IPS-NIHi11 (cell line): ENCODE results near the gene KREMEN1.
"Not testable (repeated sequence)": the region's sequence is repeated elsewhere in the genome, so short reads cannot be mapped to it uniquely, and the experiment has no call there.

Experiments
- DNase-seq: peaks from one replicate; pipeline ENCODE4 v3.0.0; 2012; ENCODE audit warnings: mixed read lengths, low spot score

Gene KREMEN1

DNA sequence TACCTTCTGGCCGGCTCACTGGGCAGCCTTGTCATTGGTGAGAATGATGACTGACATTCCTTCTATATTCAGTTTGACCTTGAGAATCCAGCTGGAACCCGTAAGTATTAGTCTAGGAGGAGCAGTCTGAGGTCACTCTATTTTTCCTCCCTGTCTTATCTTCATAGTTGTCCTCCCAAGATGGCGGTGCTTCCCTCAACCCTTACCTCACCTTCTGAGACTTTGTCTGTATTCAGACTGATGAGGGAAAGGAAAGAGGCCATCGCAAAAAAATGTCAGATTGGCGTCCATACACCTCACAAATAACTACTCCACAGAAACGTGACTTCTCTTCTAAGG lies 6.0 kb downstream of the KREMEN1 start:
- DNase-seq = no peak

DNA sequence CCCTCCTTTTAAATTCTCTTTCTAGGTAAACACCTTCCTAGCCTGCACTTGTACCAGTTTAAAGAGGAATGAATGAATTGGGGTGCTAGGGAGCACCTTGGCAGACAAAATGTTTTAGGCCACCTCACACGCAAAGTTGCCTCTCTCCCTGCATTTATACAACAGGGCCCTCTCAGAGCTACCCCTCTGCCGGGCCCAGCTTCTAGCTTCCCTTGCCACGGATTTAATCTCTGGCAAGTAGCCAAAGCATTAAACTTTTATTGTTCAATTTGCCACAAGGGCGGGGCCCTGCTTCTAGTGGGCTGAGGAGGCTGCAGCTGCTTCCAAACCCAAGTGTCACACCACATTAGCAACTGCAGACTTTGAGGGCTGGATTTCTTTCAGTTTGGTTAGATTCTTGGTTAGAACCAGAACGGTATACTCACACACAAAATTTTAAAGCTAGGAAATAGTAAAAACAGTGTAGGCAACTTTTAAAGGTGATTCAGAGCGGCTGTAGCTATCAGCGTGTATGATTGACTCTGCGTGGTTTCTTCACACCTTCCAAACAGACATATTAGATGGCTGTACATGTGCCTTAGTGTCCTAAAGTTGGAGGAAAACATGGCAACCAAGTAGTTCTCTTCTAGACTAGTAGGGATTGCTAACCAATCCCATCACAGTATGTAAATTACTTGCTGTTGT lies 6.5 kb downstream of the KREMEN1 start:
- DNase-seq = no peak

DNA sequence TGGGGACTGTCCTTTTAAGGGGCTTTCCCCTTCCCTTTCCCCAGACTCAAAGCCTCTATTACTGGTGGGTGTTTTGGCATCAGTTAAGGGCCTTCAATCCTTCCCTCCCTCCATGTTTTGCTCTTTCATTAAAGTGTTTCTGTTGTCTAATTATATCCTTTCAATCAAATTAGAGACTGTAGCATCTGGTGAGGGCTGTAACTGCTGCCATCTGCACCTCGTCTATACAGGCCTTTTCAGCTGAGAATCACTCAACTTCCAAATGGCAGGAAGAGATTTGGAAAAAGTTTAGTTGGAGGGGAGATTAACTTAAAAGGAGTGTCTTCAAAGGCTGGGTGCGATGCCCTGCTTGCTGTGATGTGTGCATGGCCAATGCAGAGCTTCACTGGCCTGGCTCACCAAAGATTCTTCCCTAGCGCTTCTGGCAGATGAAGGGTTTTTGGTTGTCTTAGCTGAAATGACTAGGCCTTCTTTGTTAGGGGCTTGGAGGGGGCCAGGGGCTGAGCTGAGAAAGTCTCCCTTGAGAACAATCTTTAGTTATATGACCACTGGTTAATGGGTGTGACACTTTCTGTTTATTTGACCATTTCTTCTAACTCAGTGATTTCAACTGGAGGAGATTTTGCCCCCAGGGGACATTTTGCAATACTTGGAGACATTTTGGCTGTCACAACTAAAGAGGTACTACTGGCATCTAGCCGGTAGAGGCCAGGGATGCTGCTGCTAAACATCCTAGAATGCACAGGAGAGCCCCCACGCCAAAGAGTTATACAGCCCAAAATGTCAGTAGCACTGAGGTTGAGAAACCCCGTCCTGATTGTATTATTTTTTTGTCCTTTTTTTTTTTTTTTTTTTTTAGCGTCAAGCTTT lies 7.5 kb downstream of the KREMEN1 start:
- no peak for DNase-seq

DNA sequence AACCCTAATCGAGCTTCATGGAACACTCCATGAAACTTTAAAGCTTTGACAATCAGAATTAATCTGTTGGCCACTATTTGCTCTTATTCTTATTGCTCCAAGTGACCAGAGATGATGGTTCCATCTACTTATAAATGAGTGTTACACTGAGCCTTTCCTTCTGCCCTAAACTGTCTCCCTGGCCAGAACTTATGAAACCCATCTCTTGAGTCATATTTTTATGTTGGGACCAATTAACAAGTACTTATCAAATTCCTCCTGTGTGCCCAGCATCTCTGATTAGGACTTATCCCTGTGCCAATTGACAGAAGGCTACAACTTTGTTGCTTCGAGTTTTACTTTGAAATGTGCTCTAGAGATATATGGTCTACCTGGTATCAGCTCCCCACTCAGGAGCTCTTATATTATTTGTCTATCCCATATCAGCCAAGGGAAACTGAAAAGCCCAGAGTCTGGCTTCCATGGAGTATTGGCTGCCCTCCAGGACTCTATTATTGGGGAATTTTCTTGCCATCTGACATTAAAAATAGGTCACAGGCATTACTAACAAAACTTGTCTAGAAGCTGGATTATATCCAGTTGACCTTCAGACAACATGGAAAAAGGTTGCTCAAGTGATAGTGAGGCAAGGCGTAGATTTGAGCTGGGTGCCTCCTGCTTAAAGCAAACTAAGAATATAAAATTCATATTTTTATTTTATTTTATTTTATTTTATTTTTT lies 8.8 kb downstream of the KREMEN1 start:
- DNase-seq = no peak

DNA sequence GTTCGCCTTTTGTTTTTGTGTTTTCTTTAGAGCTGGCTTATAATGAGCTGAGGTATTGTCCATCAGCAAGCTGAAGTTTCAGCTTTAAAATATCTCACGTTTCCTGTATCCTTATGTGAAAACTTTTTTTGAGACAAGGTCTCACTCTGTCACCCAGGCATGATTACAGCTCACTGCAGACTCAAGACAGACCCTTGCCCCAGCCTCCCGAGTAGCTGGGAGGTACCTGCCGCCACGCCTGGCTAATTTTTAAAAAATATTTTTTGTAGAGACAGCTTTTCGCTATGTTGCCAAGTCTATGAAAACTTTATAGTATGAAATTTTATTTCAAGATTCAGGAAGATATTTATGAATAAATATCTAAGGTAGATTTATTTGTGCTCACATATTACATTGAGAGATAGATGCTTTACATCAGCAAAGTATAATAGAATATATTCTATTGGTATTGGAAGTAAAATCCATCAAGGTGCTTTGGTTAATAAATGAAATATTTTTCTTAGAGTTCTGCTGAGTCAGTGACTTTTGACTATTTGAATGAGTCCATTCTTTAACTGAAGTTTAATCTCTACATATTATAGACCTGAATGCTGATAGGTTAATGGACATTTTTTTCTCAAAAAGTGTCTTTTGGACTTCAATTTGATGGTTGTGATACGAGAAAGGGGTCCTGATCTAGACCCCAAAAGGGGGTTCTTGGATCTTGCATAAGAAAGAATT lies 10.2 kb downstream of the KREMEN1 start:
- no peak for DNase-seq

DNA sequence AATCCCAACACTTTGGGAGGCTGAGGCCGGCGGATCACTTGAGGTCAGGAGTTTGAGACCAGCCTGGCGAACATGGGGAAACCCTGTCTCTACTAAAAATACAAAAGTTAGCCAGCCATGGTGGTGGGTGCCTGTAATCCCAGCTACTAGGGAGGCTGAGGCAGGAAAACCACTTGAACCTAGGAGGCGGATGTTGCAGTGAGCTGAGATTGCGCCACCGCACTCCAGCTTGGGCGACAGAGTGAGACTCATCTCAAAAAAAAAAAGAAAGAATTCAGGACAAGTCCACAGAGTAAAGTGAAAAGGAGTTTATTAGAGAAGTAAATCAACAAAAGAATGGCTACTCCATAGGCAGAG lies 10.7 kb downstream of the KREMEN1 start:
- DNase-seq = not testable (repeated sequence)

DNA sequence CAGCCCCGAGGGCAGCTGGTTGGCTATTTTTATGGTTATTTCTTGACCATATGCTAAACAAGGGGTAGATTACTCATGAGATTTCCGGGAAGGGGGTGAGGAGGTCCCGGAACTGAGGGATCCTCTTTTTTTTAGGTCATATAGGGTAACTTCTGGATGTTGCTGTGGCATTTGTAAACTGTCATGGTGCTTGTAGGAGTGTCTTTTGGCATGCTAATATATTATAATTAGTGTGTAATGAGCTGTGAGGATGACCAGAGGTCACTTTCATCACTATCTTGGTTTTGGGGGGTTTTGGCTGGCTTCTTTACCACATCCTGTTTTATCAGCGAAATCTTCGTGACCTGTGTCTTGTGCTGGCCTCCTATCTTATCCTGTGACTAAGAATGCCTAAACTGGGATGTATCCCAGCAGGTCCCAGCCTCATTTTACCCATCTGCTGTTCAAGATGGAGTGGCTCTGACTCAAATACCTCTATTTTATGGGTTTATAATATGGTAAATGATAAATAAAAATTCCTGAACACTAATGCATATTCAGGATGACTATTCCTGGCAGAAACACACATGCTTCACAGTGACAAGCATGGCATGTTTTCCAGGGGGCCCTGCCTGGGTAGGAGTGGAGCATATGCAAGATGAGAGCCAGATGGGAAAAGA lies 11.2 kb downstream of the KREMEN1 start:
- DNase-seq = no peak

DNA sequence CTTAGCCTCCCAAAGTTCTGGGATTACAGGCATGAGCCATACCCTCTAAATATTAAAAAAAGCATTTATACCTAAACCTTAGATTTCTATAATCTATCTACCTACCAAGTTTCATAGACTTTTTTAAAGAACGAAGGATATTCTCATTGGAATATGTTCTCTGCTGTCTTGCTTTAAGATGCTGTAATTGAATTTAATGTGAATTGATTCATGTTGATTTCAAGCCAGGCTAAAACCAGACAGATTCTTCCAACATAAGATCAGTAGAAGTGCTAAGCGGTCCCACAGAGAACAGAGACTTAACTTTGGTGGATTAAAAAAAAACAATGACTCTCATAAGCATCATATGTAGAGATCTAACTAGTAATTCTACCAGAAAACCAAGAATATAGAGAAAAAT lies 14.2 kb downstream of the KREMEN1 start:
- no peak for DNase-seq

DNA sequence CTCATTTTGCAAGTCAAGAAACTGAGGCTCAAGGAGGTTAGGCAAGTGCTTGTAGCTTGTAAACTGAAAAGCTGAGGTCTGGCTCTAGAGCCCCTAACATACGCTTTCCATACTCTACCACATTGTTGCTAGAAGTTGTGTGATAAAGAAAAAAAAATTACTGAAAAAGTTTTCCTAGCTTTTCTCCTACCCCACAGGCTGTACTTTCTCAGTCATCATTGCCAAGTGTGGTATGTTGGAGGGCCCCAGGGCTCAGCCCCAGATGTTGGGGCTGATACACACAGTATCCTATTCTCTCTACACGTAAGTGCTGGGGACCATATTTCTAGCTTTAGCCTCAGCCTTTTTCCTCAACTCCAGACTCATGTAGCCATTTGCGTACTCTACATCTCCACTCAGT lies 16.0 kb downstream of the KREMEN1 start:
- no peak for DNase-seq

DNA sequence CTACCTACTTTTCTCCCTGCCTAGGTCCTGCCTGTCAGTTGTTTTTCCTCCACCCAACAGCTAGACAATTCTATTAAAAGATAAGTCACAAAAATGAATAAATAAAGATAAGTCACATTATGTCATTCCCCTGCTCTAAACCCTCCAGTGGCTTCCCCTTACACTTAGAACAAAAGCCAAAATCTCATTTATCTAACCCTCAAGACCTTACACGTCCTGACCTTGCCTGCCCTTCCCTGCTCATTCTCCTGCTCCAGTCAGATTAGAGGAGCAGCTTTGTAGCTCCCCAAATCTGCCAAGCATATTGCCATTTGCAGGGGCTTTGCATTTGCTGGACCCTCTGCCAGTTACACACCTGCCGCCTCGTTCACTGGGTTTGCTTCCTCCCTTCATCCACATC lies 16.7 kb downstream of the KREMEN1 start:
- no peak for DNase-seq

DNA sequence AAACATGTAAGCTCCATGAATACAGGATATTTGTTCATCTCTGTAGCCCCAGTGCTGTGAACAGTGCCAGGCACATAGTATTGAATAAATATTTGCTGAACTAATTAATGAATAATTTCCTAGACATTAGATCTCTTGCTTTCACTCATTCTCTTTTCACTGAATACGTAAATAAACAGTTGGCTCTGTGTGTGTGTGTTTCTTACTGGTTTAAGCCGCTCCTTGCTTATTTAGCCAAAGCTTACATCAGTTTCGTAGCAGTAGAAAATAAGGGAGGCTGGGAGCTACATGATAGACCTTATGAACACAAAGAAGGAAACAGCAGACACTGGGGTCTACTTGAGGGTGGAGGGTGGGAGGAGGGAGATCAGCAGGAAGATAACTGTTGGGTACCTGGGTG lies 17.2 kb downstream of the KREMEN1 start:
- DNase-seq = no peak

DNA sequence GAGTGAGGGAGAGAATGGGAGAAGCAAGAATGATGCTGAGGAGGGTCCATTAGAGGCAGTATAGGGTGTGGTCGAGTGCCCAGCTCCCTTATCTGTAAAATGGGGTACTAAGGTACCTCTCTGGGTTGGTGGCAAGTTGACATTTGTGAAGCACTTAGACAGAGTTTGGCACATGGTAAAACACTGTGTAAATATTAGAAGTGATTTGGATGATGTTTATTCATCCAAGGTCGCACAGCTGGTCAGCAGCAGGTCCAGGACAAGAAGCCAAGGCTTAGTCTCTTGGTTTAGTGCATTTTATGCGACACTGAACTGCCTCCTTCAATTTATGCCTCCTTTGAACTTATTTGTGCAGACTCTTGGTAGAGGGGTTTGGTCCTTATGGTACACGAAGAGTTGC lies 19.4 kb downstream of the KREMEN1 start:
- DNase-seq = no peak

DNA sequence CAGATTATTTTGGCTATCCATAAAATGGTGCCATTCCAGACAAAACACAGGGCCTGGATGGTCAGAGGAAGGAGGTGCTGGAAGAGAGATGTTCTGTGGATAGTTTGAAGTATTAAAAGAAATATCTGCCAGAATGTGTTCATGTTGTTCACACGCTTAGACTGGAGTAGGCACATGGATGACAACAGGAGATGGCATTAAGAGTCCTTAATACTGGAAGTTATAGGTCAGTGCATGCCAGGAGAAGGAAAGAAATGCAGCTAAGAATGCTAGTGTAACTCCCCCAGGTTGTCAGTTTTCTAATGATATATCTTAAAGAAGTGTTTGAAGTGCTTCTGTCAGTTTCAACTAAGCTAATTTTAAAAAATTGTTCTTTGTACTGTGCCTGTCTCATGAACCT lies 20.2 kb downstream of the KREMEN1 start:
- DNase-seq = no peak

DNA sequence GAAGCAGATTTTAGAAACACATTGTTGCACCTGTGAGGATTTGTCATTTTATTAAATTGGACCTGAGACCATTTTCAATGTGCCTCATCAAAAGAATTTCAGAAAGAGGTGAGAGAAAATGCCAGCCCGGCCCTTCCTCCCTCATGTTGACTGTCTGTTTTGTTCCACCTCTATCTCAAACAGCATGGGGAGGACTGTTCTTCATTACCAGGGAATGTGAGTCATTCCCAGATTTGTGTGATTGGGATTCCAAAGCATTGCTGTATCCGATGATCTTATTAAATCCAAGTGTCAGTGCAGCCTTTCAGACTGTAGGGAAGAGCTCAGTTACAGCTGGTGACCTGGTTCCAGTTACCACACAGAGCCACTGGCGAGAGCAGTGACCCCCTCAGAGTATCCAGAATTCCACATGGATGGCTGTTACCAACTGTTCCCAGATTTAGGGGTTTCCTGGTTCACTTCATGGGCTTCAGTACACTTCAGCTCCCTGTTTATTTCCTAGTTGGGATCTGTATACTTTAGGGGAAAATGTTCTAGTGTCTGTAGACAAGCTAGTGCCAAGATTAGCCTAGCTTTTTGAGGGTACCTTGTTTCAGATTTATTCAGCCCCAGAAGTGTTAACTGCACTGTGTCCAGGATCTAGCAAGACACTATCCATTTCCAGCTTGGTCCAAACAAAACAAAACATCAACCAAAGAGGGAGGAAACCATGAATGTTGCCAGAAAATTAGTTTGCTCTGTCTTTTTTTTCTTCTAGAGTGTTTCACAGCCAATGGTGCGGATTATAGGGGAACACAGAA lies 20.9 kb downstream of the KREMEN1 start:
- DNase-seq = no peak

DNA sequence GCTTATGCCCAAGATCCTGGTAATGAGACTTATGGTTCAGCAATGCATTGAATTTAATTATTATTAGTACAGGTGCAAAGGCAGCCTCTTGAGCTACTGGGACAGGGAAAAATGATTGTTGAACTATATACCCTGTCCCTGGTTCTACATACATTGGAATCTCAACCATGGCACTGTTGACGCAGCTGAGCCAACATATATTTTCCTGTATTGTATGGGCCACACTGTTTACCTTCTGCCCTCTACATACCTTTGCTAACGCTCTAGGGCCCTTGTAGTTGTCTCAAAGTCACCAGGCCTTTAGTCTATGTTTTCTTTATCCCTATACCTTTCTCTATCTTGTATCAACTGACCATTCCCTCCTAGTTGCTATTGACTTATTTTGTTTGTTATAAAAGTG lies 22.6 kb downstream of the KREMEN1 start:
- no peak for DNase-seq

DNA sequence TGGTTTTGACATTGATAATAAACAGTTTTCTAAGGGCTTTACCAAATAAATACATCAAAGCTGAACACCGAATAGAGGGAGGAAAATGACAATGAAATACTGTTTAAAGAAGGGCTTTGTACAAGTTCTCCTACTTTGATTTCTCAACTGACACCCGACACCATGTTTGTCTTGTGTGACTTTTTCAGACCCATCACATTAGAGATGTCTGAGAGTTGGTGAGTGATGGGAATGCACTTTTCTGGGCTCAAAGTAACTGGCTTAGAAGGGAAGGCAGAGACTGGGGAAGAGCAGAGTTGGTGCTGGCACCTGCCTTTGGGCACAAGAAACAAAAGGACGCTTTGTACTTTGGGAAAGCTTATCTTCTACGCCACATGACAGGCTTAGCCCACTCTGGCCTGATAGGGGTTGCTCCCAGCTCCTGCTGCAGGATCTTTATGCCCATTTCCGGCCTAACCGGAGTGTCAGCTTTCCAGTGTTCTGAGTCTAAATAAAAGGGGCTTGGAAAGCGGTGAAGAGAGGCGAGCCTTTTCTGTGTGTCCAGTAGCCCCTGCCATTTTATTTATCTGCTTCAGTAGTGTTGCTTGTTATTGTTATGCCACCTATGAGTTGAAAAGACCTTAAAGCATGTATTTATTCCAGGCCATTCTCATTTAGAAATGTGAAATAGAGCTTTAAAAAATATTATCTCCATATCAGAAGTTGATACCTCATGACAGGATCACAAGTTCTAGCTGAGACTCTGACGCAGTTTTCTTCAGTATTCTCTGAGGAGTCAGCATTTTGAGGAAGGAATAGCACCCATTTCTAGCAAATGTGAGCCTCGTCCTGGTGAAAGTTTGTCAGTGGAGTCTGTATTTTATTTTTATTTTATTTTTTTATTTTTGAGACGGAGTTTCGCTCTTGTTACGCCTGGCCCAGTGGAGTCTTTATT lies 24.2 kb downstream of the KREMEN1 start:
- peak; percentile 23 for DNase-seq

DNA sequence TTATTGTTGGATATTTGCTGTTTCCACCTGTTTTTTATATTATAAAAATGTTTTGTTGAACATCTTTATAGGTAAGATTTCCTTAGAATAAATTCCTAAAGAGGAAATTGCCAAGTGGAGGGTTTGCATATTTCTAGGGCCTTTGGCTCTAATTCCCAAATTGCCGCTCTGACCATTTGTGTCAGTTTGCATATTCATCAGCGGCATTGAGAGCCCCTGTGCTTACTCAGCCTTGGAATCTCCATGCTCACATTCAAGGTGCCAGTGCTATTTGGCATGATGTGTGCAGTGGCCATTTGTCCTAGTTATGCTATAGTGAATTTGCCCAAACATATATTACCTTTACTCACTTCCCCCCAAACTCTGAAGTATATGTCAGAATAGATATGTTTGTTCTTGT lies 25.5 kb downstream of the KREMEN1 start:
- DNase-seq = no peak

DNA sequence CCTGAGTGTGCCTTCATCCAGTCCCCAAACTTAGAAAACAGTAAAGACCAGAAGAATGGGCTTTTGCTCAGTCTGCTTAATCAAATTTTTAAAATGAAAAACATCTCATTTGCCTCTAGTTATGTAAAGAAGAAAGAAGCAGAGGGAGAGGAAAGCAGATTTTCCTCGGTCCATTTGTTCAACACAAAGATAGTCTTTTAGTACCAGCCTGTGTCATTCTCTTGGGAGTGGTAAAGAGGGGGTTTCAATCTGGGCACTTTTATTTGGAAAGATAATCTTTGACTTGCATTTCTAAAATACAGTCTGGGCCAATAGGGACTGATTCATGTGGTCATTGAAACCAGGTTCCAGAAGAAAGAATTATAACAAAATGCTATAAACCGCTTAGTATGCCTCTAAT lies 29.5 kb downstream of the KREMEN1 start:
- DNase-seq = no peak

DNA sequence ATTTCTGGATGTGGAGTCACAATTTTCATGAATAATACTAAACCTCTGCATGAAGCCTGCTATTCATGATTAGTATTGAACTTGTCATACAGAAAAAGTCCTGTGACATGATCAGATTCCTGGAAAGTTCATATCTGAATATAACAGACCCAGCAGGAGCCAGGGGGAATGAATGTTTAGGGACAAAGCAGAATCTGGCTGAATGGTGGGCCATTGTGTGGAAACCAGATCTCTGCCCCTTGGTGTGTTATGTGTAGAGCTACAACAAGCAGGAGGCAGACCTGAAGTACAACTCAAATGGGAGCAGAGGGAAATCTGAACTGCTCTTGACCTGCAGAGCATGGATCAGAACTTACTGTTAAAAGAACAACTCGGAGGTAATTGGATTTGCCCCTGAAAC lies 30.3 kb downstream of the KREMEN1 start:
- DNase-seq = no peak

DNA sequence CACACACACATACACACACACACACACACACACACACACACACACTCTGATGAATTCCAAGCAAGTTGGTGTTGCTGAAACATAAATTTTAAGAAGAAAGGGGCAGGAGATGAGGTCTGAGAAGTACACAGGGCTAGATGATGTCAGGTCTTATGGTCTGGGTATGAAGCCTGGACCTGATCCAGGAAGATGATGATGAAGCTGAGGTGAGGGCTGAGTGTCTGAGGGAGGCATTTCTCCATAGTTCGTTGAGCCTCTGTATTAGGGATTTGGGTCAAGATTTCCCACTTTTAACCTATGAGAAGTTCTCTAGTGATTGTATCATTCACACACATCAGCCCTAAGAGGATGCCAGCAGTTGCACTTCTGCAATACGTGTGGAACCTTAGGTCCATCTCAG lies 32.6 kb downstream of the KREMEN1 start:
- no peak for DNase-seq
